Heart right ventricle (tissue), 16 donors: ENCODE results near the gene DIS3L2. TPM values are rescaled to one million over a fixed set of nuclear protein-coding genes. Genes with fewer than 3 reads are reported as not detected.

Experiments used
- ATAC-seq, 8 donors: fragments of 200-7000 bp; cut with Tn5 transposase; one replicate each; pipeline ENCODE4 v1.9.1; 2020; ENCODE audit warnings: mild to moderate bottlenecking in 8 of 8, moderate library complexity in 8 of 8, moderate number of reproducible peaks in 1 of 8
- DNase-seq, 2 donors: peaks; one replicate each; pipeline ENCODE4 v3.0.0-alpha.2; 2020
- H3K27ac ChIP-seq, 10 donors: fragments of 200-600 bp; sonication (generic) in 2 of 10; one replicate each; pipeline versions ENCODE4 v1.5.0 to v1.8.0; 2020 to 2022; ENCODE audit warnings: mild to moderate bottlenecking in 3 of 10
- H3K27me3 ChIP-seq, 7 donors: fragments of 200-600 bp; one replicate each; pipeline ENCODE4 v1.8.0; 2021 to 2022; ENCODE audit warnings: mild to moderate bottlenecking in 2 of 7
- H3K36me3 ChIP-seq, 9 donors: fragments of 200-600 bp; sonication (generic) in 1 of 9; one replicate each; pipeline versions ENCODE4 v1.5.0 to v1.8.0; 2020 to 2022; ENCODE audit warnings: mild to moderate bottlenecking in 2 of 9
- H3K4me1 ChIP-seq, 9 donors: fragments of 200-600 bp; sonication (generic) in 1 of 9; one replicate each; pipeline versions ENCODE4 v1.5.0 to v1.8.0; 2020 to 2022; ENCODE audit warnings: mild to moderate bottlenecking in 4 of 9
- H3K4me3 ChIP-seq, 10 donors: fragments of 200-600 bp; sonication (generic) in 2 of 10; one replicate each; pipeline versions ENCODE4 v1.5.0 to v1.8.0; 2020 to 2022; ENCODE audit warnings: mild to moderate bottlenecking in 7 of 10, moderate library complexity in 2 of 10
- H3K9me3 ChIP-seq, 11 donors: fragments of 200-600 bp in 10 of 11; sonication (generic) in 2 of 11; one replicate each; pipeline versions ENCODE4 v1.5.0 to v1.8.0; 2013 to 2022; ENCODE audit warnings: mild to moderate bottlenecking in 2 of 11, control low read depth in 1 of 11, moderate library complexity in 1 of 11
- CTCF ChIP-seq, 9 donors: fragments of 200-600 bp; sonication (generic) in 2 of 9; IDR thresholded peaks; one replicate each; pipeline versions ENCODE4 v1.5.0 to v1.8.0; 2021 to 2022; ENCODE audit warnings: antibody characterized with exemption in 9 of 9, mild to moderate bottlenecking in 5 of 9, moderate library complexity in 1 of 9
- WGBS, 2 donors: extraction: QIAGEN DNeasy Blood & Tissue Kit; methylation state at CpG; one replicate each; pipeline ENCODE4 v1.1.7; 2013; ENCODE audit warnings: inconsistent platforms in 1 of 2; 5-methylcytosine and 5-hydroxymethylcytosine counted together
- intact Hi-C, 10 donors: fragments of 100-400 bp; cut with DNase I; formaldehyde crosslinking; loops; one replicate each; pipeline versions ENCODE4 v1.11.1 to v1.14.2; 2022
- polyA plus RNA-seq, 2 donors: library from polyadenylated mRNA; stranded (reverse); fragments of 200-250 nt; gene quantifications; one replicate each; pipeline ENCODE4 v1.2.3, GENCODE V29; 2013
- total RNA-seq, 10 donors: library from RNA; stranded (reverse); fragmentation: NEBNext Ultra II Directional in 3 of 10; extraction: Animal tissue kit (Norgen Biotek cat#: 25700) in 3 of 10; gene quantifications; one replicate each; pipeline versions ENCODE4 v1.2.1 to v1.2.4, GENCODE V29; 2021 to 2023
- donor health status: Arrhythmogenic right ventricular cardiomyopathy.
- donor health status: ischemic (EF 13 %, LVEDD 7.1; RV severe dilation, severe dysfunction).
- donor health status: healthy with polysubstance abuse.
- donor health status: DM: no; HTN: yes; CAD: no.
- donor health status: DM: no; HTN: no; CAD: no.
- donor health status: ischemic (EF 25% LVEDD 6.9; RV normal size, moderate dysfunction).
- donor health status: ischemic (EF 25% LVEDD 5.7; RV mildly dilated, moderate dysfunction).
- donor health status: healthy.
- donor health status: DM: yes; HTN: yes; CAD: no.
- donor health status: Ischemic cardiomyopathy.
- donor health status: ischemic (EF 35%, LVEDD 5.7; RV mildly dilated, moderate dysfunction).
- donor health status: nonischemic (EF 11% LVEDD 7.7; RV severe dilation, severe dysfunction).
- donor health status: DM: yes; HTN: yes; CAD: no.
- donor health status: PGD.
- donor health status: ischemic (EF 29% LVEDD 5.4; RV normal size, mild dysfunction).
- donor health status: nonischemic (EF 23%, LVEDD 6.1; RV moderate dilation, normal function).

Gene DIS3L2
- total and polyA plus RNA-seq, 12 donors, result 9.5 to 24.5 (median 18.5) TPM

GRCh38 chr2:232282508-232283055, 321.1 kb downstream of the DIS3L2 start:
- H3K9me3 ChIP-seq, result peaks cover 0 to 15% (median 0%) of the 10 kb centered on the region in 11 donors
- H3K27me3 ChIP-seq, result no peaks in the 10 kb centered on the region
- intact Hi-C loops, result no loop called here
- H3K4me1 ChIP-seq, result no peaks in the 10 kb centered on the region
- TF ChIP-seq CTCF (IDR thresholded peaks at IDR 0.05), result no peak
- no peak overlapping the region for H3K27ac ChIP-seq
- ATAC-seq (no peak), DNase-seq (no peak)
- no peak overlapping the region for H3K4me3 ChIP-seq
- 94% methylated on average over 9 of the region's 9 CpGs for WGBS, 2 donors
- peaks cover 0 to 12% (median 0%) of the 10 kb centered on the region in 9 donors for H3K36me3 ChIP-seq

- no peak for TF ChIP-seq CTCF (IDR thresholded peaks at IDR 0.05)
- intact Hi-C loops, result no loop called here
- Histone ChIP-seq H3K9me3 (no peaks in the 10 kb centered on the region), H3K4me1 (no peaks in the 10 kb centered on the region), H3K27me3 (no peaks in the 10 kb centered on the region), H3K27ac (no peak overlapping the region), H3K4me3 (no peak overlapping the region), H3K36me3 (peaks cover 0 to 8% (median 0%) of the 10 kb centered on the region in 9 donors)
- 90% methylated on average over 5 of the region's 5 CpGs for WGBS, 2 donors
- DNase-seq (no peak), ATAC-seq (no peak)
Measured at GRCh38 chr2:232286001-232286868, 324.7 kb downstream of the DIS3L2 start.

GRCh38 chr2:232287316-232287715, 325.8 kb downstream of the DIS3L2 start:
- TF ChIP-seq CTCF (IDR thresholded peaks at IDR 0.05), result no peak
- DNase-seq (no peak), ATAC-seq (no peak)
- peaks cover 0 to 10% (median 0%) of the 10 kb centered on the region in 9 donors for H3K36me3 ChIP-seq
- H3K27ac ChIP-seq, result no peak overlapping the region
- H3K4me1 ChIP-seq, result peaks cover 0 to 5% (median 0%) of the 10 kb centered on the region in 9 donors
- no peak overlapping the region for H3K4me3 ChIP-seq
- H3K27me3 ChIP-seq, result no peaks in the 10 kb centered on the region
- intact Hi-C loops, result no loop called here
- no peaks in the 10 kb centered on the region for H3K9me3 ChIP-seq
- 89 to 92% methylated on average over 7 to 8 of the region's 8 CpGs for WGBS, 2 donors

GRCh38 chr2:232288489-232289030, 327.0 kb downstream of the DIS3L2 start:
- no peaks in the 10 kb centered on the region for H3K27me3 ChIP-seq
- ATAC-seq, result no peak
- no peak overlapping the region for H3K27ac ChIP-seq
- intact Hi-C loops, result no loop called here
- peaks cover 0 to 5% (median 0%) of the 10 kb centered on the region in 9 donors for H3K4me1 ChIP-seq
- 83 to 89% methylated on average over 4 of the region's 4 CpGs for WGBS, 2 donors
- no peak overlapping the region for H3K4me3 ChIP-seq
- DNase-seq, result no peak
- TF ChIP-seq CTCF (IDR thresholded peaks at IDR 0.05), result no peak
- no peaks in the 10 kb centered on the region for H3K9me3 ChIP-seq
- H3K36me3 ChIP-seq, result peaks cover 0 to 10% (median 0%) of the 10 kb centered on the region in 9 donors
